Type B pancreatic cell (in vitro differentiated cells): ENCODE data around the gene SGSH. TPM values are rescaled to one million over a fixed set of nuclear protein-coding genes. Genes with fewer than 3 reads are reported as not detected.

Experiments used
- DNase-seq: peaks from one replicate; pipeline ENCODE4 v3.0.0; 2021; ENCODE audit warnings: mixed read lengths; ENCODE audit not compliant: unreplicated experiment; ENCODE audit errors: extremely low spot score
- H3K27ac Mint-ChIP-seq: 2 replicates; pipeline ENCODE4 v1.8.0; 2021; ENCODE audit warnings: mild to moderate bottlenecking, mixed read lengths
- H3K27me3 Mint-ChIP-seq: 2 replicates; pipeline ENCODE4 v1.8.0; 2021; ENCODE audit warnings: mixed read lengths
- H3K36me3 Mint-ChIP-seq: 2 replicates; pipeline ENCODE4 v1.8.0; 2021; ENCODE audit warnings: mixed read lengths
- H3K4me1 Mint-ChIP-seq: one replicate; pipeline ENCODE4 v1.8.0; 2021; ENCODE audit warnings: mixed read lengths; ENCODE audit not compliant: unreplicated experiment
- H3K4me3 Mint-ChIP-seq: 2 replicates; pipeline ENCODE4 v1.8.0; 2021; ENCODE audit warnings: mild to moderate bottlenecking, mixed read lengths
- H3K9me3 Mint-ChIP-seq: 2 replicates; pipeline ENCODE4 v1.8.0; 2021; ENCODE audit warnings: mixed read lengths
- total RNA-seq: library from RNA; stranded (reverse); gene quantifications from 2 replicates; pipeline ENCODE4 v1.2.1, GENCODE V29; 2021; ENCODE audit warnings: low replicate concordance
- TF ChIP-seq, protein P1 (sequence below): fragments of 200-600 bp; sonication (generic); conservative IDR thresholded peaks from 2 replicates; pipeline ENCODE4 v1.5.0; 2021; ENCODE audit warnings: antibody characterized with exemption, mild to moderate bottlenecking

Gene SGSH
- total RNA-seq, 1 donor from 2014 or later = 40.5 TPM

DNA sequence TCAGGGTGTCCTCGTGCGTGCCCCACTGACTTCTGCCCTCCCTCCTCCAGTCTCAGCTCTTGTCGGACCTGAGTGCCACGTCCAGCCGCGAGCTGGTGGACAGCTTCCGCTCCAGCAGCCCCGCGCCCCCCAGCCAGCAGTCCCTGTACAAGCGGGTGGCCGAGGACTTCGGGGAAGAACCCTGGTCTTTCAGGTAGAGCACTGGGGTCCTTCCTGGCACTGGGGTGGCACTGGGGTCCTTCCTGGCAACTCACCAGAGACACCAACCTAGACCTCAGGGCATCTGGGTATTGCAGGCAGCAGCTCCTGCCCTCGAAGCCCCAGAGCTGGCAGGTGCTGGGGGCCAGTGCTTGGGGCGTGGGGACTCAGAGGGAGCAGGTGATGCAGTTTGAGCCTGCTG lies 25.0 kb downstream of the SGSH start:
- Mint-ChIP-seq H3K36me3 (no peaks in the 10 kb centered on the region), H3K27ac (no peak overlapping the region), H3K4me1 (peaks cover 20% of the 10 kb centered on the region), H3K27me3 (no peaks in the 10 kb centered on the region), H3K4me3 (no peak overlapping the region), H3K9me3 (no peaks in the 10 kb centered on the region)
- TF ChIP-seq, protein P1, sequence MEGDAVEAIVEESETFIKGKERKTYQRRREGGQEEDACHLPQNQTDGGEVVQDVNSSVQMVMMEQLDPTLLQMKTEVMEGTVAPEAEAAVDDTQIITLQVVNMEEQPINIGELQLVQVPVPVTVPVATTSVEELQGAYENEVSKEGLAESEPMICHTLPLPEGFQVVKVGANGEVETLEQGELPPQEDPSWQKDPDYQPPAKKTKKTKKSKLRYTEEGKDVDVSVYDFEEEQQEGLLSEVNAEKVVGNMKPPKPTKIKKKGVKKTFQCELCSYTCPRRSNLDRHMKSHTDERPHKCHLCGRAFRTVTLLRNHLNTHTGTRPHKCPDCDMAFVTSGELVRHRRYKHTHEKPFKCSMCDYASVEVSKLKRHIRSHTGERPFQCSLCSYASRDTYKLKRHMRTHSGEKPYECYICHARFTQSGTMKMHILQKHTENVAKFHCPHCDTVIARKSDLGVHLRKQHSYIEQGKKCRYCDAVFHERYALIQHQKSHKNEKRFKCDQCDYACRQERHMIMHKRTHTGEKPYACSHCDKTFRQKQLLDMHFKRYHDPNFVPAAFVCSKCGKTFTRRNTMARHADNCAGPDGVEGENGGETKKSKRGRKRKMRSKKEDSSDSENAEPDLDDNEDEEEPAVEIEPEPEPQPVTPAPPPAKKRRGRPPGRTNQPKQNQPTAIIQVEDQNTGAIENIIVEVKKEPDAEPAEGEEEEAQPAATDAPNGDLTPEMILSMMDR = no peak
- no peak for DNase-seq

DNA sequence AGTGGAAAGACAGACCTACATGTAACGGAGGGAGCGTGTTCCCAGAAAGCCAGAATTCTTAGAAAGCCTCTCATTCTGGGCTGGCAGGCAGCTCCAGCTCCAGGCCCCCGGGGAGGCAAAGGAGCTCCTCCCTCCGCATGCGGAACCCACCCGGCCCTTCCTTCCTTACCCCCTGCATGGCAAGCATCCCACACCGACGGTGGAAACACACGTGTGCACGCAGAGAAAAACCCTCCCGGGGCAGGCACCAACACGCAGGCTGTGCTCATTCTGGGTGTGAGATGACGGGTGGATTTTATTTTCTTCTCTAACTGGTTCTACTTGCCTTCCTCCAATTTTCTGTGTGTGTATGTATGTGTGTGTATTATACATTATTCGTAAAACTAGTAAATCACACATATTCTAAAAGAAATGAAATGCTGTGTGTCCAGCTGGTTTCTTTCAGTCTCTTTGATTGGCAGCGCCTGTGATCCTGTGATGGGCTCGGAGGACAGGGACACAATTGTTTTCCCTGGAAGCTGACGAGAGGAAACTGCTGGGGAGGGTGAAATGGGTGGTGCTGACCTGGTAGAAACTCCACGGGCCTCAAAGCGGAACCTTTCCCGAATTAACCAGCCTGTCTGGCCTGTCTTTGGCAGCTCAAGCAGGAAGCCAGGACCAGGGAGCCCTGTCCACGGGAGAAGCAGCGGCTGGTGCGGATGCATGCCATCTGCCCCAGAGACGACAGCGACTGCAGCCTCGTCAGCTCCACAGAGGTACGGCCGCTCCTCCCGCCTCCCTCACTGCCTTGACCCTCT lies 28.1 kb downstream of the SGSH start:
- Mint-ChIP-seq H3K9me3 (no peaks in the 10 kb centered on the region), H3K27ac (peak overlapping the region; percentile 25), H3K36me3 (no peaks in the 10 kb centered on the region), H3K4me1 (peaks cover 12% of the 10 kb centered on the region), H3K4me3 (peak overlapping the region; percentile 7), H3K27me3 (no peaks in the 10 kb centered on the region)
- TF ChIP-seq, protein P1 = no peak
- DNase-seq = no peak

DNA sequence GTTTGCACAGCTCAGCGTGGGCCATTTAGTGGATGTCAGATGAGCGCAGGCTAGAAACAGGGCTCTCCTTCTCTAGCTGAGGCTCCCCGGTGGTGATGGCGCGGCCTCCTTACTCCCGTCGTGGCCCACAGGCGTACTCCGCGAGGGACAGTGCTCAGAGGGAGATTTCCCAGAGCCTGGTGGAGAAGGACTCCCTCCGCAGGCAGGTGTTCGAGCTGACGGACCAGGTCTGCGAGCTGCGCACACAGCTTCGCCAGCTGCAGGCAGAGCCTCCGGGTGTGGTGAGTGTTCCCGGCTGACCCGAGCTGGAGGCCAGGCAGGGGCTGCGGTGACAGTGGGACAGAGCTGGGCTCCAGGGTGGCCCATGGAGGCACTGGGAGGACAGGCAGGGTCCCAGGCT lies 28.9 kb downstream of the SGSH start:
- Mint-ChIP-seq H3K9me3 (no peaks in the 10 kb centered on the region), H3K27me3 (no peaks in the 10 kb centered on the region), H3K36me3 (no peaks in the 10 kb centered on the region), H3K4me1 (peaks cover 12% of the 10 kb centered on the region), H3K27ac (no peak overlapping the region), H3K4me3 (no peak overlapping the region)
- DNase-seq = no peak
- TF ChIP-seq, protein P1 = no peak

DNA sequence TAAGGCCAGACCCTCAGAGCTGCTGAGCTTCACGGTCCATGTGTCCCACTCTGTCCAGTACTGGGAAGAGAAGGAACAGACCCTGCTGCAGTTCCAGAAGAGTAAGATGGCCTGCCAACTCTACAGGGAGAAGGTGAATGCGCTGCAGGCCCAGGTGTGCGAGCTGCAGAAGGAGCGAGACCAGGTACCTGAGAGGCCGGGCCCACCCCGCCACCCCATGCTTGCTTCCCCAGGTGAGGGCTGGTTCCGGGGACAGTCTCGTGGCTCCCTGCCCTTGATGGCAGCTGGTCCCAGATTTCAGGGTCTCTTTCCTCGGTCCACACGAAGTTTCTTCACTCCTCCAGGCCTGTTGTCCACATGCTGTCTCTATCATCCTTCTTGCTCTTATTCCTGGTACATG lies 29.4 kb downstream of the SGSH start:
- Mint-ChIP-seq H3K4me3 (no peak overlapping the region), H3K27ac (no peak overlapping the region), H3K9me3 (no peaks in the 10 kb centered on the region), H3K4me1 (peaks cover 13% of the 10 kb centered on the region), H3K27me3 (no peaks in the 10 kb centered on the region), H3K36me3 (no peaks in the 10 kb centered on the region)
- TF ChIP-seq, protein P1 = no peak
- no peak for DNase-seq

DNA sequence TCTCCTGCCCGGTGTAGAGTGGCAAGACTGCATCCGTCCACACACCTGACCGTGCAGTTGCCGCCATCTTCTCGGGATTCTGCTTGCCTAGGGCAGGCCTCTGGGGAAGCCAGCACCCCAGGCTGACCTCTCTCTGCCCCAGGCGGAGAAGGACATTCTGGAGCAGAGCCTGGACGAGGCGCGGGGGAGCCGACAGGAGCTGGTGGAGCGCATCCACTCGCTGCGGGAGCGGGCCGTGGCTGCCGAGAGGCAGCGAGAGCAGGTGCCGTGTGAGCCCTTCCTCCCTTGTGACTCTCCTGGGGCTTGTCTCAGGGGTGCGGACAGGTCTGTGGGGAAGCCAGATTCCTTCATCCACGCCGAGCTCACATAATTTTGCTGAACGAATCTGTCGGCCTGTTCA lies 30.5 kb downstream of the SGSH start:
- TF ChIP-seq, protein P1 = no peak
- Mint-ChIP-seq H3K4me1 (peaks cover 15% of the 10 kb centered on the region), H3K9me3 (no peaks in the 10 kb centered on the region), H3K4me3 (no peak overlapping the region), H3K27me3 (no peaks in the 10 kb centered on the region), H3K27ac (no peak overlapping the region), H3K36me3 (no peaks in the 10 kb centered on the region)
- DNase-seq = no peak
